ENCODE data around the gene DNAH10.

DNAH10 gene

DNA sequence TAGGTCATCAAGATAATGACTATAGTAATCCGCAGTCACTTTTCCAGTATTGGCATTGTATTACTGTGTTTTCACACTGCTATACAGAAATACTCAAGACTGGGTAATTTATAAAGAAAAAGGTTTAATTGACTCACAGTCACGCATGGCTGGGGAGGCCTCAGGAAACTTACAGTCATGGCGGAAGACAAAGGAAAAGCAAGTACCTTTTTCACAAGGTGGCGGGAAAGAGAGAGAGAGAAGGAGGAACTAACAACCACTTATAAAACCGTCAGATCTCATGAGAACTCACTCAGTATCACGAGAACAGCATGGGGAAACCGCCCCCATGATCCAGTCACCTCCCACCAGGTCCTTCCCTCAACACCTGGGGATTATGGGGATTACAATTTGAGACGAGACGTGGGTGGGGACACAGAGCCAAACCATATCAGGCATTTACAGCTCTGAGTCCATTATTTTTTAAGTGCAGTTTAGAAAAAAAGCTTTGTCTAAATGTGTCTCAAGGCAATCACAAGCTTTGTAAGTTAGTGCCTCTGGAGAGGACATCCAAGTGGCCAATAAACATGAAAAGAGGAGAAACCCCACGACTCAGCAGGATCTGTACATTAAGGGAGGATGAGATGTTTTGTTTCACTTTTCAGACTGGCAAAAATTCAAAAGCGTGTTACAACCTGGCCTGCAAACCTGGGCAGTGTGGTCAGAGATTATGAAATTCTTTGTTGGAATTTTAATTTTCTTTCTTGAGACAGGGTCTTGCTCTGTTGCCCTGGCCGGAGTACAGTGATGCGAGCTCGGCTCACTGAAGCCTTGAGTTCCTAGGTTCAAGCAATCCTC is 82.0 kb downstream of the DNAH10 start:
- no peak for DNase-seq (ENCODE audit: low read depth)

- no peak for DNase-seq (ENCODE audit: low read depth)
Observed at GRCh38 chr12:123845881-123846280, 83.8 kb downstream of the DNAH10 start.

- DNase-seq (ENCODE audit: low read depth): no peak
Observed at GRCh38 chr12:123846340-123846739, 84.2 kb downstream of the DNAH10 start.

GRCh38 chr12:123847019-123847418 is 84.9 kb downstream of the DNAH10 start:
- DNase-seq (ENCODE audit: low read depth): no peak

- DNase-seq (ENCODE audit: low read depth): no peak
Observed at GRCh38 chr12:123847876-123848275, 85.8 kb downstream of the DNAH10 start.

DNA sequence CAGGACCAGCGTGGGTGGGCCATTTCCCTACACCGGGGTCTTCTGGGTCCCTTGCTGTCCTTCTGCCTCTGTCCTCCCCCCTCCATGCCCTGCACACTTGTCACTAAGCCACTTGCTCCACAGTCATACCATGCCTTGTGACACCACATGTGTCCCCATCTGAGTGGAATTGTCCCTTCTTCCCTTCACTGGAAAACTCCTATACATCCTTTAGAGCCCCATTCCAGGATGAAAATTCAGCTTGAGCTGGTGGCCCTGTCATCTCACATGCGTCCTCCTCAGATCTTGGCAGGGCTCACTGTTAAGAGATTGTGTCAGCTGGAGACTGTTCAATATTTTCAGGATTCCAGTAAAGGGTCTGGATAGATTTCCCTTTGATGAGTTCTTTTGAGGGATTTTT is 87.4 kb downstream of the DNAH10 start:
- no peak for DNase-seq (ENCODE audit: low read depth)

GRCh38 chr12:123850246-123851134 is 88.4 kb downstream of the DNAH10 start:
- DNase-seq (ENCODE audit: low read depth): no peak

- no peak for DNase-seq (ENCODE audit: low read depth)
Observed at GRCh38 chr12:123853396-123854070, 91.4 kb downstream of the DNAH10 start.

GRCh38 chr12:123854232-123854631 is 92.1 kb downstream of the DNAH10 start:
- no peak for DNase-seq (ENCODE audit: low read depth)

DNA sequence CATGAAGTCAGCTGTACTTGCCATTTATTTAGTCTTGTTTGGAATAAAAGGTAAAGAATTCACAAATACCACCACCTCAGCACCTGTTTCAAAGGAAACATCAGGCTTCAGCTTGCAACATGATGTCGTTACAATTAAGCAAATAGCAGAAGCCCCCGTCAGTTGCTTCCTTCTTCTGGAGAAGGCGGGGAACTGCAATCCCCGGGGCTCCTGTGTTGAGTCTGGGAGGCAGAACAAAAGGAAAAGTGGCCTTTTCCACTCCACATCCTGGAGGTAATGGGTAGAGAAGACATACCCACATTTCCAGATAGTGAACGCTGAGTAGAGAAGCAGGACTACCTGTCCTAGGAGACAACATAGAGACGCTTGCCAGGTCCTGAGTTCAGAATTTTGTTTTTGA is 92.8 kb downstream of the DNAH10 start:
- no peak for DNase-seq (ENCODE audit: low read depth)

GRCh38 chr12:123856681-123857080 is 94.6 kb downstream of the DNAH10 start:
- no peak for DNase-seq (ENCODE audit: low read depth)

- no peak for DNase-seq (ENCODE audit: low read depth)
Observed at GRCh38 chr12:123858176-123858575, 96.1 kb downstream of the DNAH10 start.

DNA sequence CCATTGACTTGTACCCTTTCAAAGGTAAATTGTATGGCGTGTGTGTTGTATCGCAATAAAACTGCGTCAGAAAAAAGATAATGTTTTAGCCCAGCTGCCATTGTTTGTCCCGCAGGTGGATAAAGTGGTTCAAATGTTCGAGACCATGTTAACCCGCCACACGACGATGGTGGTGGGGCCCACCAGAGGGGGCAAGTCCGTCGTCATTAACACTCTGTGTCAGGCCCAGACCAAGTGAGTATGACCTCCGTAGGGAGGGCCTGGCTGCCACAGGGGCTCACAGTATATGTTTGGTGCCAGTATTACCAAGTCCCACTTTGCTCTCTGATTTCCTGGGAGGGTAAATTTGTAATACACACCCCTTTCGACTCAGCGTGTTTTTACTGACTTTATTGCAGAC is 96.9 kb downstream of the DNAH10 start:
- no peak for DNase-seq (ENCODE audit: low read depth)

GRCh38 chr12:123860377-123860776 is 98.3 kb downstream of the DNAH10 start:
- DNase-seq (ENCODE audit: low read depth): no peak

- no peak for DNase-seq (ENCODE audit: low read depth)
Observed at GRCh38 chr12:123861392-123861791, 99.3 kb downstream of the DNAH10 start.

- DNase-seq (ENCODE audit: low read depth): no peak
Observed at GRCh38 chr12:123867141-123867540, 105.0 kb downstream of the DNAH10 start.

DNA sequence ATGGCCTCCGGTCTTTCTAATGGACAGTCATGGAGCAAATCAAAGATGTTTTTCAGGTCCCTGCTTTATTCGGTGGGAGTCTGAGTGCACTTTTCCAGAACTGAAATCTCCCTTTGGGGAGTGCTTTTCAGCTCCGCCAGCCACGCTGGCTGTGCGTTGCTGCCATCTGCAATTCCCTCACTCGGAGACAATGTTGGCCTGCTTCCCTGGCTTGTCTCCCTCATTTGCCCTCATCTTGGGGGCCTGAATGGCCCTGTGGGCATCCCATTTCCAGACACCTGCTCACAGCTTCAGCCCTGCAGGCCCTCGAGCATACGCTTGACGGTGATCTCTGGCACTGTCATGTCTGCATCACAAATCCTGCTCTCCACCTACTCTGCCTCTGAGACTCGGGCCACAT is 106.7 kb downstream of the DNAH10 start:
- DNase-seq (ENCODE audit: low read depth): no peak

DNA sequence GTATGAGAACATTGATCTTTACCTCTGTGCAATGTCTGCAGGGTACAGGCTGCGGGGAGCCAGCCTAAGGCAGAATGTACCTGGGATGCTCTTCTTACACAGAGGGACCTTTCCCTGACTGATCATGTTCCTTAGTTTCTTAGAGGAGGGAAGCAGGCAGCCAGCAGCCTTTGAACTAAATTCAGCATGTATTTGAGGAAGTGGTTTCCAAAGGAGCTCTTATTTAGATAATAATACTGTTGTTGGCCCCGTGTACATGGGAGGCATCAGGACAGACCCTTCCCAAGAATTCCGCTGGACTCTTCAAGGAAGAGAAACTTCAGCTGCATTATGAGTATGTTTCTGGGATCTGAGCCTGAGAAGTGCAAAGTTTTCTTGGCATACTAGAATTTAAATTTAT is 111.7 kb downstream of the DNAH10 start:
- no peak for DNase-seq (ENCODE audit: low read depth)

DNA sequence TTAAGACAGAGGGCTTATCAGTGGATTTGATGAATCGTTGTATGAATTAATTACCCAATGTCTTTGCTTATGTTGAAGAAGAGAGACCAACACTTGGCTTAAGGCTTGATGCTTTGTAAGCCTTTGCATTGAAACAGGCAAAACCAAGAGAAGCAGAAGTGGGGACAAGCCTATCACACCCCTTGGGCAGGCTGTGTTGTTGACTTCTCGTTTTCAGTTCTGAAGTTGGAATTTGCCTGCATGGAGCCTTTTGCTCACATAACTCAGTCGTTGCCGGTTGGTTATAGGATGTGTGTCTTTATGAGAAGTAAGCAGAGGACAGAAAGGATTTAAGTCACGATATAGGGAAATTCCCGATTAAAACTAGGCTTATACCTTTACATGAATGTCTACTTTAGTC is 115.9 kb downstream of the DNAH10 start:
- DNase-seq (ENCODE audit: low read depth): no peak

DNA sequence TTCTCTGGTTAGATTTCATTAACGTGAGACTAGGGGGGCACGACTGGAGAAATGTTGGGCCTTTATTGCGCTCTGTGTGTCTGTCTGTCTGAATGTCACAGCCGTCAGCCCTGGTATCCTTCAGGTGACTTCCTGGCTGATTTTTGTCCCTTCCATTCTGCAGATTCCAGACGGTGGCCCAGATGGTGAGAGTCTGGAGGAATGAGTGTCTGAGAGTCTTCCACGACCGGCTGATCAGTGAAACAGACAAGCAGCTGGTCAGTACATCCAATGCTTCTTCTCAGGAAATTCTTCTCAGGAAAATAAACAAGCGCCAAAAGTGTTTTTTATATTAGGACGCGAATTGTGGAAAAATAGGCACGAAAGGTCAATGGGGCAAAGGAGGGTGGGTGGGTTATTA is 117.0 kb downstream of the DNAH10 start:
- no peak for DNase-seq (ENCODE audit: low read depth)

- no peak for DNase-seq (ENCODE audit: low read depth)
Observed at GRCh38 chr12:123879691-123880090, 117.6 kb downstream of the DNAH10 start.

DNA sequence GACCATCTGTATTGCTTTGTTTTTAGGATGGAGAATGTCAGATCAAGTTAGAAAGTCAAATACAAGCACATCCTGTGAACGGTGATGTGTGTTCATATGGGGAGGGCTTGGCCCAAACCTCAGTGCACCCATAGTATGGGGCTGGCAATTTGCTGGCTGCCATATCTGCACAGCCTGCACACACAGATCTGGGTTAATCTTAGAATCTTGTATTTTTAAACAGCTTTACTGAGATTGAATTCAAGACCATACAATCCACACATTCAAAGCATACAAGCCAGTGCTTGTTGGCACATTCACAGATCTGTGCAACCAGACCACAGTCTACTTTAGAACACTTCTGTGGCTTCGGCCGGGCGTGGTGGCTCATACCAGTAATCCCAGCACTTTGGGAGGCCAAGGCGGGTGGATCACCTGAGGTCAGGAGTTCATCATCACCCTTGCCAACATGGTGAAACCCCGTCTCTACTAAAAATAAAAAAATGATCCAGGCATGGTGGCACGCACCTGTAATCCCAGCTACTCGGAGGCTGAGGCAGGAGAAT is 120.1 kb downstream of the DNAH10 start:
- DNase-seq (ENCODE audit: low read depth): no peak
